ENCODE measurements around the gene RXRG.

DNA sequence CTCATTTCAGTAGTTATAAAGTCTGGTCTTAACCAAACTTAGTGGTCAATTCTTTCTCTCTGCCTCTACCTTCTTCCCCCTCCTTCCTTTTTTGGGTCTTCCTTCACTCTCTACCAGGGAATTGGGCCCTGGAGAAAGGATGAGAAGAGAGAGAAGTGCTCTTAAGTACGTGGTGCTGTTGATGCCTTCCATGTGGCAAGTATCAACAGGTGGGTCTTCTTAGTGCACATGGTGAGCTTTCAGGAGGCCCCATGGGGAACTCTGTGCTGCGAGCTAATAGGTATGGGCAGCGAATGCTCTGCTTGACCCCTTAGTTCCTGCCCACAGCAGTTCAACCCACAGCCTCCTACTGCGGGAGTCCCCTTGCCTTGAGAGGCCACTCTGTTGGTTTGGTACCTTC lies 49.0 kb downstream of the RXRG start:
- TF ChIP-seq CTCF (conservative IDR thresholded peaks at IDR 0.05; ENCODE audit: low read depth, low read length) (no peak), EZH2 (IDR thresholded peaks at IDR 0.05; ENCODE audit: borderline replicate concordance, low read depth, low read length, poor library complexity, severe bottlenecking) (no peak)

Data from A673 (cell line).